OCI-LY3 (cell line): ENCODE data around the gene ACSF2.

ENCODE experiments used
- H2AFZ ChIP-seq: fragments of 200-600, 300-600 bp; shearing (Covaris generic); 2 replicates; pipeline ENCODE4 v1.6.0; 2014; ENCODE audit warnings: antibody characterized with exemption, low read depth, low read length
- H3K27ac ChIP-seq: fragments of 200-600, 300-600 bp; sonication (generic); 2 replicates; pipeline ENCODE4 v1.5.1; 2014; ENCODE audit warnings: mild to moderate bottlenecking, low read length, moderate library complexity, mixed read lengths
- H3K27me3 ChIP-seq: fragments of 200-600, 300-600 bp; sonication (generic); 2 replicates; pipeline ENCODE4 v1.6.1; 2014; ENCODE audit warnings: low read depth, low read length, mixed read lengths
- H3K36me3 ChIP-seq: fragments of 200-600, 300-600 bp; sonication (generic); replicated peaks from 2 replicates; pipeline ENCODE3; 2014; ENCODE audit warnings: low read depth, low read length, mixed read lengths
- H3K4me1 ChIP-seq: fragments of 300-600, 200-600 bp; sonication (generic); 2 replicates; pipeline ENCODE4 v1.6.1; 2014; ENCODE audit warnings: low read length, mixed read lengths
- H3K4me2 ChIP-seq: fragments of 200-600, 300-600 bp; sonication (generic); 2 replicates; pipeline ENCODE4 v1.6.1; 2014; ENCODE audit warnings: low read length, mixed read lengths
- H3K4me3 ChIP-seq: fragments of 300-600, 200-600 bp; sonication (generic); 2 replicates; pipeline ENCODE4 v1.5.1; 2014; ENCODE audit warnings: antibody characterized with exemption, mild to moderate bottlenecking, low read length, moderate library complexity
- H3K79me2 ChIP-seq: fragments of 300-600, 200-600 bp; shearing (Covaris generic); 2 replicates; pipeline ENCODE4 v1.6.1; 2014; ENCODE audit warnings: mild to moderate bottlenecking, low read length, mixed read lengths
- H3K9ac ChIP-seq: fragments of 300-600, 200-600 bp; shearing (Covaris generic); 2 replicates; pipeline ENCODE4 v1.6.0; 2014; ENCODE audit warnings: mild to moderate bottlenecking, low read length, moderate library complexity
- H3K9me3 ChIP-seq: fragments of 200-600, 300-600 bp; shearing (Covaris generic); 2 replicates; pipeline ENCODE4 v1.6.1; 2014; ENCODE audit warnings: low read length, mixed read lengths; ENCODE audit not compliant: insufficient read depth
- H4K20me1 ChIP-seq: fragments of 200-600, 300-600 bp; sonication (generic); 2 replicates; pipeline ENCODE4 v1.6.1; 2016; ENCODE audit warnings: low read length, mixed read lengths; ENCODE audit not compliant: insufficient read depth
- EZH2phosphoT487 ChIP-seq: fragments of 200-600 bp; shearing (Covaris generic); IDR thresholded peaks from 2 replicates; pipeline ENCODE4 v1.6.1; 2018; ENCODE audit warnings: antibody characterized with exemption, mixed run types, low read depth
- TF ChIP-seq, protein P1 (sequence below): fragments of 200-600, 300-600 bp; sonication (generic); IDR thresholded peaks from 2 replicates; pipeline ENCODE4 v1.5.1; 2014; ENCODE audit warnings: antibody characterized with exemption, low read length, low read depth

ACSF2 gene

DNA sequence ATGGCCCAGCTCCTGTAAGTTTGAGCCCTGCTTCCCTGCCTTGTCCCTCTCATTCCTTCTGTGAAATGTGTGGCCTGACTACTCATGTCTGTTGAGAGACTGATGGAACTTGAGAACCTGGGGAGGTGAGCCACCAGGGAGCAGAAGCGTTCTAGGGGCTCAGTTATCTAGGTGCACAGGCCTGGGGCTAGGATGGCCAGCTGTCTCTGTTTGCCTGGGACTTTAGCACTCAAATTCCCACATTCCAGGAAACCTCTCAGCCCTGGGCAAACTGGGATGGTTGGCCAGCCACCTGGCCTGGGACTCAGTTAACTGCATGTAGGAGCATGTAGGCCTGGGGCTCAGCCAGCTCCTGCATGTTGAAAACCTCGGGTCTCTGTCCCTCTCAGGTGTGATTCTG, 97.2 kb downstream of the ACSF2 start:
- Histone ChIP-seq H3K27ac (no peak overlapping the region), H3K4me2 (no peak overlapping the region)
- TF ChIP-seq EZH2phosphoT487 = no peak
- TF ChIP-seq, protein P1, sequence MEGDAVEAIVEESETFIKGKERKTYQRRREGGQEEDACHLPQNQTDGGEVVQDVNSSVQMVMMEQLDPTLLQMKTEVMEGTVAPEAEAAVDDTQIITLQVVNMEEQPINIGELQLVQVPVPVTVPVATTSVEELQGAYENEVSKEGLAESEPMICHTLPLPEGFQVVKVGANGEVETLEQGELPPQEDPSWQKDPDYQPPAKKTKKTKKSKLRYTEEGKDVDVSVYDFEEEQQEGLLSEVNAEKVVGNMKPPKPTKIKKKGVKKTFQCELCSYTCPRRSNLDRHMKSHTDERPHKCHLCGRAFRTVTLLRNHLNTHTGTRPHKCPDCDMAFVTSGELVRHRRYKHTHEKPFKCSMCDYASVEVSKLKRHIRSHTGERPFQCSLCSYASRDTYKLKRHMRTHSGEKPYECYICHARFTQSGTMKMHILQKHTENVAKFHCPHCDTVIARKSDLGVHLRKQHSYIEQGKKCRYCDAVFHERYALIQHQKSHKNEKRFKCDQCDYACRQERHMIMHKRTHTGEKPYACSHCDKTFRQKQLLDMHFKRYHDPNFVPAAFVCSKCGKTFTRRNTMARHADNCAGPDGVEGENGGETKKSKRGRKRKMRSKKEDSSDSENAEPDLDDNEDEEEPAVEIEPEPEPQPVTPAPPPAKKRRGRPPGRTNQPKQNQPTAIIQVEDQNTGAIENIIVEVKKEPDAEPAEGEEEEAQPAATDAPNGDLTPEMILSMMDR = no peak

More for the DNA sequence above, 97.2 kb downstream of the ACSF2 start:
- no peaks in the 10 kb centered on the region for H3K9me3 ChIP-seq
- H3K79me2 ChIP-seq = no peaks in the 10 kb centered on the region
- H3K9ac ChIP-seq = no peak overlapping the region
- H3K4me1 ChIP-seq = no peaks in the 10 kb centered on the region
- H3K36me3 ChIP-seq = no peaks in the 10 kb centered on the region
- no peak overlapping the region for H2AFZ ChIP-seq
- H4K20me1 ChIP-seq = no peaks in the 10 kb centered on the region
- H3K27me3 ChIP-seq = no peaks in the 10 kb centered on the region
- H3K4me3 ChIP-seq = no peak overlapping the region
